ENCODE measurements around the gene IFNAR1. TPM values are rescaled to one million over a fixed set of nuclear protein-coding genes. Genes with fewer than 3 reads are reported as not detected.

Gene IFNAR1
- total RNA-seq, 4 donors from 2014 or later, result 22.4 to 28.3 (median 26.4) TPM

- 100% methylated on average over 1 of the region's 1 CpG for WGBS
Observed at GRCh38 chr21:33369586-33369985, 44.8 kb downstream of the IFNAR1 start.

DNA sequence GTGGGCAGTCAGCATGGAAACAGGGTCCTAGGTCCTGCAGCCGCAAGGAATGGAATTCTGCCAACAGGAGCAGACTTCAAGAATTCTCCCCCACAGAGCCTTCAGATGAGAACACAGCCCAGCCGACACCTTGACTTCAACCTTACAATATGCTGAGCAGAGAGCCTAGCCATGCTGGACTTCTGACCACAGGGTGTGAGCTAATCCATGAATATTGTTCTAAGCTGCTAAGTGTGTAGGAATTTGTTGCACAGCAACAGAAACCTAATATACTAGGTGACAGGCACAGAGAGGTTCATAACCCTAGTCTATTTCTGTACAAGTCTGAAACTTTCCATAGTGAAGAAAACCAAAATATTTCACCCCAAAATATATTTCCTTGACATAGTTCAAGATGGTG lies 45.5 kb downstream of the IFNAR1 start:
- no peaks in the 10 kb centered on the region for H3K36me3 ChIP-seq
- H3K27me3 ChIP-seq, result no peaks in the 10 kb centered on the region
- 92% methylated on average over 2 of the region's 2 CpGs for WGBS
- no peak for DNase-seq (ENCODE audit: extremely low spot score)
- no peak for TF ChIP-seq EP300 (IDR thresholded peaks at IDR 0.05)
- TF ChIP-seq POLR2A (IDR thresholded peaks at IDR 0.05; ENCODE audit: low read depth), result no peak
- TF ChIP-seq POLR2AphosphoS5 (IDR thresholded peaks at IDR 0.05), result no peak
- TF ChIP-seq CTCF (IDR thresholded peaks at IDR 0.05), result no peak
- no peak overlapping the region for H3K27ac ChIP-seq (replicated peaks in 1 of 4)
- H3K4me1 ChIP-seq, result peaks cover 0 to 10% (median 0%) of the 10 kb centered on the region in 4 donors
- no peak overlapping the region for H3K4me3 ChIP-seq
- intact Hi-C loops (cut with DNase I), result no loop called here
- peaks cover 0 to 29% (median 13%) of the 10 kb centered on the region in 4 donors for H3K9me3 ChIP-seq

More at GRCh38 chr21:33369586-33369985, 44.8 kb downstream of the IFNAR1 start:
- no peak for DNase-seq (ENCODE audit: extremely low spot score)
- Histone ChIP-seq H3K36me3 (no peaks in the 10 kb centered on the region), H3K9me3 (peaks cover 0 to 29% (median 13%) of the 10 kb centered on the region in 4 donors), H3K27ac (replicated peaks in 1 of 4) (no peak overlapping the region), H3K27me3 (no peaks in the 10 kb centered on the region), H3K4me3 (no peak overlapping the region), H3K4me1 (peaks cover 0 to 5% (median 0%) of the 10 kb centered on the region in 4 donors)
- TF ChIP-seq EP300 (IDR thresholded peaks at IDR 0.05), result no peak
- TF ChIP-seq POLR2AphosphoS5 (IDR thresholded peaks at IDR 0.05), result no peak
- no peak for TF ChIP-seq CTCF (IDR thresholded peaks at IDR 0.05)
- TF ChIP-seq POLR2A (IDR thresholded peaks at IDR 0.05; ENCODE audit: low read depth), result no peak
- intact Hi-C loops (cut with DNase I), result no loop called here

GRCh38 chr21:33371366-33371765 lies 46.6 kb downstream of the IFNAR1 start:
- no peak for TF ChIP-seq CTCF (IDR thresholded peaks at IDR 0.05)
- no peak for TF ChIP-seq POLR2A (IDR thresholded peaks at IDR 0.05; ENCODE audit: low read depth)
- no peak for TF ChIP-seq EP300 (IDR thresholded peaks at IDR 0.05)
- intact Hi-C loops (cut with DNase I), result no loop called here
- WGBS, result 75% methylated on average over 3 of the region's 3 CpGs
- H3K27ac ChIP-seq (replicated peaks in 1 of 4), result no peak overlapping the region
- peaks cover 0 to 10% (median 0%) of the 10 kb centered on the region in 4 donors for H3K4me1 ChIP-seq
- no peaks in the 10 kb centered on the region for H3K27me3 ChIP-seq
- no peak for DNase-seq (ENCODE audit: extremely low spot score)
- H3K4me3 ChIP-seq, result no peak overlapping the region
- H3K9me3 ChIP-seq, result peaks cover 0 to 28% (median 13%) of the 10 kb centered on the region in 4 donors
- H3K36me3 ChIP-seq, result no peaks in the 10 kb centered on the region

- intact Hi-C loops (cut with DNase I), result no loop called here
- no peak for TF ChIP-seq EP300 (IDR thresholded peaks at IDR 0.05)
- TF ChIP-seq CTCF (IDR thresholded peaks at IDR 0.05), result no peak
- TF ChIP-seq POLR2A (IDR thresholded peaks at IDR 0.05; ENCODE audit: low read depth), result no peak
- TF ChIP-seq POLR2AphosphoS5 (IDR thresholded peaks at IDR 0.05), result no peak
- Histone ChIP-seq H3K27ac (replicated peaks in 1 of 4) (no peak overlapping the region), H3K4me3 (no peak overlapping the region), H3K4me1 (peaks cover 0 to 10% (median 0%) of the 10 kb centered on the region in 4 donors), H3K27me3 (no peaks in the 10 kb centered on the region), H3K36me3 (no peaks in the 10 kb centered on the region), H3K9me3 (peaks cover 0 to 16% (median 5%) of the 10 kb centered on the region in 4 donors)
- DNase-seq (ENCODE audit: extremely low spot score), result no peak
- 94% methylated on average over 12 of the region's 12 CpGs for whole genome bisulfite sequencing
Observed at GRCh38 chr21:33372582-33372981, 47.8 kb downstream of the IFNAR1 start.

GRCh38 chr21:33373451-33373850 lies 48.7 kb downstream of the IFNAR1 start:
- intact Hi-C loops (cut with DNase I), result no loop called here
- TF ChIP-seq POLR2AphosphoS5 (IDR thresholded peaks at IDR 0.05) (no peak), EP300 (IDR thresholded peaks at IDR 0.05) (no peak), POLR2A (IDR thresholded peaks at IDR 0.05; ENCODE audit: low read depth) (no peak), CTCF (IDR thresholded peaks at IDR 0.05) (no peak)
- H3K9me3 ChIP-seq, result peaks cover 0 to 7% (median 0%) of the 10 kb centered on the region in 4 donors
- peak overlapping the region in 2 of 4 donors; percentile 2 to 12 for H3K27ac ChIP-seq (replicated peaks in 1 of 4)
- H3K4me1 ChIP-seq, result peaks cover 0 to 10% (median 0%) of the 10 kb centered on the region in 4 donors
- H3K36me3 ChIP-seq, result no peaks in the 10 kb centered on the region
- no peaks in the 10 kb centered on the region for H3K27me3 ChIP-seq
- DNase-seq (ENCODE audit: extremely low spot score), result no peak
- WGBS, result 82% methylated on average over 2 of the region's 2 CpGs
- H3K4me3 ChIP-seq, result no peak overlapping the region

Data from esophagus muscularis mucosa (tissue), 4 donors.